HepG2 (cell line): ENCODE data around the gene CD7. TPM values are rescaled to one million over a fixed set of nuclear protein-coding genes. Genes with fewer than 3 reads are reported as not detected.

ENCODE experiments used
- ELF4 ChIP-seq: sonication (generic); formaldehyde crosslinking; IDR thresholded peaks from 2 replicates; pipeline ENCODE4 v1.5.0; 2020; ENCODE audit warnings: missing genetic modification reagents, mild to moderate bottlenecking, moderate library complexity, borderline replicate concordance
- MTF2 ChIP-seq: sonication (generic); formaldehyde crosslinking; IDR thresholded peaks from 2 replicates; pipeline ENCODE4 v1.5.0; 2020; ENCODE audit warnings: missing genetic modification reagents, borderline replicate concordance
- PAF1 ChIP-seq: IDR thresholded peaks from 2 replicates; pipeline ENCODE4 v1.6.1; 2016; ENCODE audit warnings: missing genetic modification reagents, missing compliant biosample characterization
- RAD21 ChIP-seq: fragments of 450-650 bp; formaldehyde crosslinking; IDR thresholded peaks from 2 replicates; pipeline ENCODE4 v1.5.0; 2020; ENCODE audit warnings: mild to moderate bottlenecking
- SALL2 ChIP-seq: sonication (generic); formaldehyde crosslinking; IDR thresholded peaks from 2 replicates; pipeline ENCODE4 v1.8.1; 2023; ENCODE audit warnings: mild to moderate bottlenecking, missing genetic modification reagents, inconsistent platforms
- TRIM24 ChIP-seq: sonication (generic); formaldehyde crosslinking; IDR thresholded peaks from 2 replicates; pipeline ENCODE4 v1.8.0; 2022; ENCODE audit warnings: mild to moderate bottlenecking, missing genetic modification reagents
- ZFP90 ChIP-seq: sonication (generic); formaldehyde crosslinking; IDR thresholded peaks from 2 replicates; pipeline ENCODE4 v1.8.0; 2022; ENCODE audit warnings: missing genetic modification reagents, mild to moderate bottlenecking, inconsistent platforms, borderline replicate concordance
- ZNF136 ChIP-seq: sonication (generic); formaldehyde crosslinking; IDR thresholded peaks from 2 replicates; pipeline ENCODE4 v1.8.1; 2022; ENCODE audit warnings: low read depth, mild to moderate bottlenecking, moderate library complexity, missing genetic modification reagents
- ZNF503 ChIP-seq: sonication (generic); formaldehyde crosslinking; IDR thresholded peaks from 2 replicates; pipeline ENCODE4 v1.4.0; 2020; ENCODE audit warnings: missing genetic modification reagents
- ZNF746 ChIP-seq: sonication (generic); formaldehyde crosslinking; IDR thresholded peaks from 2 replicates; pipeline ENCODE4 v1.8.0; 2022; ENCODE audit warnings: mild to moderate bottlenecking, missing genetic modification reagents
- polyA plus RNA-seq, 8 experiments: library from polyadenylated mRNA; depleted of rRNA in 3 of 8; stranded (reverse) in 7 of 8; unstranded in 1 of 8; fragments of >200 nt; fragmentation: Illumina TruSeq in 4 of 8; extraction: Trizol in 4 of 8; gene quantifications; 2 replicates each; pipeline versions ENCODE4 v1.2.1 to v1.2.3, GENCODE V29; 2011 to 2016; ENCODE audit warnings: low read depth in 4 of 8, missing spikeins in 1 of 8, mixed read lengths in 1 of 8; ENCODE audit not compliant: insufficient read depth in 1 of 8
- total RNA-seq, 5 experiments: library from RNA; depleted of rRNA; stranded (reverse); fragments of >200 nt; fragmentation: Illumina TruSeq; extraction: Trizol; gene quantifications; 2 replicates each; pipeline ENCODE4 v1.2.3, GENCODE V29; 2016; ENCODE audit warnings: low read depth in 1 of 5
- TF ChIP-seq, protein P1 (sequence below): sonication (generic); formaldehyde crosslinking; IDR thresholded peaks from 2 replicates; pipeline ENCODE4 v1.5.0; 2020; ENCODE audit warnings: mild to moderate bottlenecking, missing genetic modification reagents, borderline replicate concordance
- TF ChIP-seq, protein P2 (sequence below), 2 experiments: fragments of 450-650 bp in 1 of 2; sonication (generic) in 1 of 2; formaldehyde crosslinking in 1 of 2; IDR thresholded peaks; 2 replicates each; pipeline versions ENCODE4 v1.6.1 to v1.8.0; 2016 to 2022; ENCODE audit warnings: antibody characterized with exemption in 1 of 2, mild to moderate bottlenecking in 1 of 2, missing genetic modification reagents in 1 of 2

CD7 gene
- total and polyA plus RNA-seq, 2 of the 13 experiments (the other 11 are each of a cell fraction or from before 2014, with no cell fraction given), result 67.6 to 76.4 TPM

DNA sequence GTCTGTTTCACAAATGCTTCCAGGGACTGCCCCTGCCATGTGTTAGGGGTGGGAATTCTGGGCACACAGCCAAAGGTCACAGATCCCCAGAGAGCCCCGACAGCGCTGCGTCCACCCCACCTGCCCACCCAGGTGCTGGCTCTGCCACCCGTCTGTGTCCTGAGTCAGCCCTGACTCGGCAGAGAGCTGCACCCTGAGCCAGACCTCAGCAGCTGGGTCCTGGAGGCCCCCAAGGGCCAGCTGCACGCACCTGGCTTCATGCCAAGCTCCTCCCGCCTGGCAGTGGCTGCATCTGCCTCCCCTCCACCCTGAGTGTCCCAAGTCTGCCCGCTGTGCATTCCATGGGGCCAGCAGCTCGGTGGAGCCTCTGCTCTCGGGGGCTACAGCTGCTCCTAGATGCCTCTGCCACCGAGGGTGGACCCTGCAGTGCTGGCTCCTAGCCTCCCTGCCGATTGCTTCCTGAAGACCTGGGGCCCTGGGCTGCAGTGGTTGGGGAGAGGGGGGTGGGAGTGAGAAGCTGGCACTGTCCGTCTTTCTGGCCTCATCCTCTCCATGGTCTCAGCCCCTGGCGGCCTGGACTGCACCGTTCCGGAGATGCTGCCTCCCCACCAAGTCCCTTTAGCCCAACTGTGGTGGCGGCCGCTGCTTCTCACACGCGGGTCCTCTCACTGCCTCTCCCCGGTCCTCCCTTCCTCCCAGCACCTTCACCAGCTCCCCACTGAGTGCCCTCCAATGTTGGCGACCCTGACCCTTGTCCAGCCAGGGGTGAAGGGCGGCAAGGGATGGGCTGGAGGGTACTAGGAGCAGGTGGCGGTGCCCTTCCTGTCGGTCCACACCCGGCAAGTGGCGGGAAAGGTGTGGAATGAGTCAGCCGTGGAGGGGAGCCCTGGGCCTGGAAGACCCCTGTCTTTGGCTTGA is 13.2 kb upstream of the CD7 start (continued):
- TF ChIP-seq, protein P1, sequence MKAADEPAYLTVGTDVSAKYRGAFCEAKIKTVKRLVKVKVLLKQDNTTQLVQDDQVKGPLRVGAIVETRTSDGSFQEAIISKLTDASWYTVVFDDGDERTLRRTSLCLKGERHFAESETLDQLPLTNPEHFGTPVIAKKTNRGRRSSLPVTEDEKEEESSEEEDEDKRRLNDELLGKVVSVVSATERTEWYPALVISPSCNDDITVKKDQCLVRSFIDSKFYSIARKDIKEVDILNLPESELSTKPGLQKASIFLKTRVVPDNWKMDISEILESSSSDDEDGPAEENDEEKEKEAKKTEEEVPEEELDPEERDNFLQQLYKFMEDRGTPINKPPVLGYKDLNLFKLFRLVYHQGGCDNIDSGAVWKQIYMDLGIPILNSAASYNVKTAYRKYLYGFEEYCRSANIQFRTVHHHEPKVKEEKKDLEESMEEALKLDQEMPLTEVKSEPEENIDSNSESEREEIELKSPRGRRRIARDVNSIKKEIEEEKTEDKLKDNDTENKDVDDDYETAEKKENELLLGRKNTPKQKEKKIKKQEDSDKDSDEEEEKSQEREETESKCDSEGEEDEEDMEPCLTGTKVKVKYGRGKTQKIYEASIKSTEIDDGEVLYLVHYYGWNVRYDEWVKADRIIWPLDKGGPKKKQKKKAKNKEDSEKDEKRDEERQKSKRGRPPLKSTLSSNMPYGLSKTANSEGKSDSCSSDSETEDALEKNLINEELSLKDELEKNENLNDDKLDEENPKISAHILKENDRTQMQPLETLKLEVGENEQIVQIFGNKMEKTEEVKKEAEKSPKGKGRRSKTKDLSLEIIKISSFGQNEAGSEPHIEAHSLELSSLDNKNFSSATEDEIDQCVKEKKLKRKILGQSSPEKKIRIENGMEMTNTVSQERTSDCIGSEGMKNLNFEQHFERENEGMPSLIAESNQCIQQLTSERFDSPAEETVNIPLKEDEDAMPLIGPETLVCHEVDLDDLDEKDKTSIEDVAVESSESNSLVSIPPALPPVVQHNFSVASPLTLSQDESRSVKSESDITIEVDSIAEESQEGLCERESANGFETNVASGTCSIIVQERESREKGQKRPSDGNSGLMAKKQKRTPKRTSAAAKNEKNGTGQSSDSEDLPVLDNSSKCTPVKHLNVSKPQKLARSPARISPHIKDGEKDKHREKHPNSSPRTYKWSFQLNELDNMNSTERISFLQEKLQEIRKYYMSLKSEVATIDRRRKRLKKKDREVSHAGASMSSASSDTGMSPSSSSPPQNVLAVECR (CRISPR knock-in tag), result peak; percentile 77; the same call in 1 of the 2 replicates
- TF ChIP-seq ZNF746 (peak; percentile 87; the same call in 1 of the 2 replicates), ZFP90 (no peak; the same call in 1 of the 2 replicates), TRIM24 (CRISPR knock-in tag) (no peak), RAD21 (CRISPR knock-in tag) (peak; percentile 29), MTF2 (CRISPR knock-in tag) (no peak), ZNF136 (no peak), ELF4 (CRISPR knock-in tag) (no peak; the same call in 1 of the 2 replicates), SALL2 (no peak), PAF1 (no peak), ZNF503 (CRISPR knock-in tag) (no peak; the same call in 1 of the 2 replicates)
- TF ChIP-seq, protein P2, sequence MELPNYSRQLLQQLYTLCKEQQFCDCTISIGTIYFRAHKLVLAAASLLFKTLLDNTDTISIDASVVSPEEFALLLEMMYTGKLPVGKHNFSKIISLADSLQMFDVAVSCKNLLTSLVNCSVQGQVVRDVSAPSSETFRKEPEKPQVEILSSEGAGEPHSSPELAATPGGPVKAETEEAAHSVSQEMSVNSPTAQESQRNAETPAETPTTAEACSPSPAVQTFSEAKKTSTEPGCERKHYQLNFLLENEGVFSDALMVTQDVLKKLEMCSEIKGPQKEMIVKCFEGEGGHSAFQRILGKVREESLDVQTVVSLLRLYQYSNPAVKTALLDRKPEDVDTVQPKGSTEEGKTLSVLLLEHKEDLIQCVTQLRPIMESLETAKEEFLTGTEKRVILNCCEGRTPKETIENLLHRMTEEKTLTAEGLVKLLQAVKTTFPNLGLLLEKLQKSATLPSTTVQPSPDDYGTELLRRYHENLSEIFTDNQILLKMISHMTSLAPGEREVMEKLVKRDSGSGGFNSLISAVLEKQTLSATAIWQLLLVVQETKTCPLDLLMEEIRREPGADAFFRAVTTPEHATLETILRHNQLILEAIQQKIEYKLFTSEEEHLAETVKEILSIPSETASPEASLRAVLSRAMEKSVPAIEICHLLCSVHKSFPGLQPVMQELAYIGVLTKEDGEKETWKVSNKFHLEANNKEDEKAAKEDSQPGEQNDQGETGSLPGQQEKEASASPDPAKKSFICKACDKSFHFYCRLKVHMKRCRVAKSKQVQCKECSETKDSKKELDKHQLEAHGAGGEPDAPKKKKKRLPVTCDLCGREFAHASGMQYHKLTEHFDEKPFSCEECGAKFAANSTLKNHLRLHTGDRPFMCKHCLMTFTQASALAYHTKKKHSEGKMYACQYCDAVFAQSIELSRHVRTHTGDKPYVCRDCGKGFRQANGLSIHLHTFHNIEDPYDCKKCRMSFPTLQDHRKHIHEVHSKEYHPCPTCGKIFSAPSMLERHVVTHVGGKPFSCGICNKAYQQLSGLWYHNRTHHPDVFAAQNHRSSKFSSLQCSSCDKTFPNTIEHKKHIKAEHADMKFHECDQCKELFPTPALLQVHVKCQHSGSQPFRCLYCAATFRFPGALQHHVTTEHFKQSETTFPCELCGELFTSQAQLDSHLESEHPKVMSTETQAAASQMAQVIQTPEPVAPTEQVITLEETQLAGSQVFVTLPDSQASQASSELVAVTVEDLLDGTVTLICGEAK (IDR thresholded peaks at IDR 0.05), result no peak
- TF ChIP-seq, protein P2 (CRISPR knock-in tag; IDR thresholded peaks at IDR 0.05), result peak; percentile 16; the same call in 1 of the 2 replicates
